GM18868 (cell line): Measurements from ENCODE around the gene PRPF31.
A peak's percentile ranks its signal among the peaks of the same experiment; 100 is the strongest.

ENCODE experiments used
- ATAC-seq: cut with Tn5 transposase; IDR thresholded peaks from one replicate; pipeline ENCODE4 v1.9.1; 2021; ENCODE audit warnings: mild to moderate bottlenecking, moderate library complexity; ENCODE audit not compliant: unreplicated experiment

Gene PRPF31

DNA sequence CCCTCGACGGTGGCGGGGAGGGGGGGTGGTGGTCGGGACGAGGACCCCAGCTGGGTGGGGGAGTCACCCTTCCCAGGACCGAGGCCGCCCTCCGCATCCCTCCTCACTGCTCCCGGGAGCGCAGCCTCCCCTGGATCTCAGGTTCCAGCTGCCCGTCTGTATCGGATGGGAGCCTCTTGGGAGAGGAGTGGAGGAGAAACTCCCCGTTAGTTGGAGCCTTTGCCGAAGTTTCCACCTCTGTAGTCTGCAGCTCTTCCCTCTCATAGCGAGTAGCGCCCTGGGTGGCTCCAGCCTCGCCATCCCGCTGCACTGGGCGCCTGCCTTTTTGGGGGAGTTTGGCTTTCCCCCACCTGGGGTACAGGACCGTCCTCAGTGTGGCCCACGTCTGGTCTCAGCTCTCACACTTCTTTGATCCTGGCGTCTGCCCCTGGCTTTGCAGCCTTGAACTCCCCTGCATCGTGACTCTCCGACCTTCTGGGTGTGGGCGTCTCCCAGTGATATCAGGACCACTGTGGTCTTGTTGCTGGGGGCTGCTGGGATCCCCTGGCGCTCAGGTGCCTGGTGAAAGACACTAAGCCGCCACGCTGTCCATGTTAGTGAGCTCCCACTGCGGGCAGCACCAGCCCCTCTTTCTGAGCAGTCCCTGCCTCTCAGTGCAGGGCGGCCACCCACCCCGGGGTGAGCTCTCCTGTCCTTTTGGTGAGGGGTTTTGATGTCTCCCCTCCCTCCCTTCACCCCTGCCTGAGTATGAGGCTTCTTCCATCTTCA lies 23.1 kb downstream of the PRPF31 start:
- no peak for ATAC-seq

- no peak for ATAC-seq
Observed at GRCh38 chr19:54141356-54141755, 25.8 kb downstream of the PRPF31 start.

GRCh38 chr19:54142166-54142780 lies 26.7 kb downstream of the PRPF31 start:
- ATAC-seq: no peak

DNA sequence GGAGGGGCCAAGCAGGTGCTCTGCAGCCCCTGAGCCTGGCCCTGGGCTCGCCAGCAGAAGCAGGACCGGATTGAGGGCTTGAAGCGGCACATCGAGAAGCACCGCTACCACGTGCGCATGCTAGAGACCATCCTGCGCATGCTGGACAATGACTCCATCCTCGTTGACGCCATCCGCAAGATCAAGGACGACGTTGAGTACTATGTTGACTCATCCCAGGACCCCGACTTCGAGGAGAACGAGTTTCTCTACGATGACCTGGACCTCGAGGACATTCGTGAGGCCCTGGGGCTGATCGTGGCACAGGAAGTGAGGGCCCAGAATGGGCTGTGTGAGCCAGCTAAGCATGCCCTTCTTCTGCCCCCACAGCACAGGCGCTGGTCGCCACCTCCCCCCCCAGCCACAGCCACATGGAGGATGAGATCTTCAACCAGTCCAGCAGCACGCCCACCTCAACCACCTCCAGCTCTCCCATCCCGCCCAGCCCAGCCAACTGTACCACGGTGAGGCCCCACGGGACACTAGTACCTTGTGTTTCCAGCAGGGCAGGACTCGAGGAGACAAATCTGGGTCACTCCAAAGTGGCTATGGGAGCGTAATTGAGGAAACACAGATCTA lies 30.1 kb downstream of the PRPF31 start:
- ATAC-seq: no peak

DNA sequence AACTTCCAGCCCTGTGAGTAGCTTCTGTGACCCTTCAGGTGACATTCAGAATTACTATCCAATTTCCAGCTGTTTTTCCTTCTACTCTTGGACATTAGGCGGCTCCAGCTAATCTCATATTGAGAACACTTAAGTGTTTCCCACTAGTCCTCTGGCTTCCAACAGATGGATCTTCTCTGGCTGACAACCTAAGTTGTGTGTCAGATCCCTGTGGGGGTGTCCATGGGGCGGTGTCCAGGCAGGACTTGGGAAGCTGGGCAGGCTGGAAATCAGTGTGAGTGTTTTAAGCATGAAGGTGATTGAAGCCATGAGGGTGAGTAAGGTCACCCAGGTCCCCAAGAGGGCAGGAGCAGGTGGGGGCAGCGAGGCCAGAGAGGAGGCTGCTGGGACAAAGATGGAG lies 32.1 kb downstream of the PRPF31 start:
- ATAC-seq: no peak

DNA sequence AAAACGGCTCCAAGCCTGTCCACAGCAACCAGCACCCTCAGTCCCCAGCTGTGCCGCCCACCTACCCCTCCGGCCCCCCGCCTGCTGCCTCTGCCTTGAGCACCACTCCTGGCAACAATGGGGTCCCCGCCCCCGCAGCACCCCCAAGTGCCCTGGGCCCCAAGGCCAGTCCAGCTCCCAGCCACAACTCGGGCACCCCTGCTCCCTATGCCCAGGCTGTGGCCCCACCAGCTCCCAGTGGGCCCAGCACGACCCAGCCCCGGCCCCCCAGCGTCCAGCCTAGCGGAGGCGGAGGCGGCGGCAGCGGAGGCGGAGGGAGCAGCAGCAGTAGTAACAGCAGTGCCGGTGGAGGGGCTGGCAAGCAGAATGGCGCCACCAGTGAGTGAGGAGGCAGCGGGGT lies 32.6 kb downstream of the PRPF31 start:
- no peak for ATAC-seq

DNA sequence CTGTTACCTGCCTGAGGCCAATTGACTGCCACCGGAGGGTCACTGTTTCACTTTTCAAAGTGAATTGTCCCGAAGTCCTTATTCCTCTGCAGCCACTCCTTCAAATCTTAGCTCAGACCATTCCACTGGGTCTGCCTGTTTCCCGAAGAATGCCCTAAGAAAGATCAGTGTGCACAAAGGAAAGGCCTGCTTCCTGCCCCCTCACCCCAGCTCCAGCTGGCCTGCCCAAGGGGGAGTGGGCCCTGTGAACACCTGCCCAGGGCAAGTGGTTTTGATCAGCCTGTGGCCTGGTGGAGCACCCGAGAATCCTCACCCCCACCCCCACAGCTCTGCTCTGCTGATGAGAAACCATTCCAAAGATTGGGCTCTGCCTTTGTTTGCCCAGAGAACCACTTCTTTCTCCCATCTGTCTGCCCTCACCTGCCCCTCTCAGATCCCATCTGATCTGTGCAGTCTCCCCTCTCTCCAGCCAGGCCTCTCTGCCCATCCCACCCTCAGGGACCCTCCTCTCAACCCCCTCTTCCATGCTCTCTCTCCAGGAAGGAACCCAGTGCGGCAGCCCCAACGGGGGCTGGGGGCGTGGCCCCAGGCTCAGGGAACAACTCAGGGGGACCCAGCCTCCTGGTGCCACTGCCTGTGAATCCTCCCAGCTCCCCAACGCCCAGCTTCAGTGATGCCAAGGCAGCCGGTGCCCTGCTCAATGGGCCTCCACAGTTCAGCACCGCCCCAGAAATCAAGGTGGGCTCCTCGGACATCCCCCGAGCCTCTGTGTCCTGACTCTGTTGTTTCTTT lies 33.7 kb downstream of the PRPF31 start:
- no peak for ATAC-seq

DNA sequence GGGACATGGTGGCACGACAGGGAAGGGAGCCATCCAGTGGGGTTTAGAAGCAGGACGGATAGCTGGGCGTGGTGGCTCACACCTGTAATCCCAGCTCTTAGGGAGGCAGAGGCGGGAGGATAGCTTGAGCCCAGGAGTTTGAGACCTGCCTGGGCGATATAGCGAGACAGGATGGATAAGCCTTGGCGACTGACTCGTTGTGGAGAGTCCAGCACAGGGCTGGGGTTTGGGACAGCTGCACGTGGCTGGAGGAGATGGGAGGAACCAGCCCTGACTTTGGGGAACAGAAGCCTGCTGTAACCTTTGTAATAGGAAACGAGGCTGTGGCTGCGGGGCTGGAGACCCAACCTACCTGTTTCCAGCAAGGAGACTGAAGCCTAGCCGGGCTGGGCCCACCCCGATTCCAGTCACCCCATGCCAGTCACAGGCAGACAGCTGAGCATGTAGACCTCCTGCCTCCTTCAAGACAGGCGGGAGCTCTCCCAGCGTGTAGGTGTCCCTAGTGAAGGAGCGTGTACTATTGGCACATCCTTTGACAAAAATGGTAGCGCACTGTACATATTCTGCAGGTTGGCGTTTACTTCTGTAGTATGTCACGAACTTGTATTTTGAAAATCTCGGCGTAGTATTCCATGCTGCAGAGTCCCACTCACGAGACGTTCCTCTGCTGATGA lies 35.9 kb downstream of the PRPF31 start:
- ATAC-seq: no peak

DNA sequence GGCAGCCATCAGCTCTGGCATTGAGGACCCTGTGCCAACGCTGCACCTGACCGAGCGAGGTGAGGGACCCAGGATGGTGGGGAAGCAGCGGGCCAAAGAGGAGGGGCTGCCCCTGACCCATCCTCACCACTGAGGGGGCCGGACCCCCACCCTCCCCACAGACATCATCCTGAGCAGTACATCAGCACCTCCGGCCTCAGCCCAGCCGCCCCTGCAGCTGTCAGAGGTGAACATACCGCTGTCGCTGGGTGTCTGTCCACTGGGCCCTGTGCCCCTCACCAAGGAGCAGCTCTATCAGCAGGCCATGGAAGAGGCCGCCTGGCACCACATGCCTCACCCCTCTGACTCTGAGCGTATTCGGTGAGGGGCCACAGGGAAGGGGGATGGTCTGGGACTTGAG lies 36.7 kb downstream of the PRPF31 start:
- no peak for ATAC-seq

DNA sequence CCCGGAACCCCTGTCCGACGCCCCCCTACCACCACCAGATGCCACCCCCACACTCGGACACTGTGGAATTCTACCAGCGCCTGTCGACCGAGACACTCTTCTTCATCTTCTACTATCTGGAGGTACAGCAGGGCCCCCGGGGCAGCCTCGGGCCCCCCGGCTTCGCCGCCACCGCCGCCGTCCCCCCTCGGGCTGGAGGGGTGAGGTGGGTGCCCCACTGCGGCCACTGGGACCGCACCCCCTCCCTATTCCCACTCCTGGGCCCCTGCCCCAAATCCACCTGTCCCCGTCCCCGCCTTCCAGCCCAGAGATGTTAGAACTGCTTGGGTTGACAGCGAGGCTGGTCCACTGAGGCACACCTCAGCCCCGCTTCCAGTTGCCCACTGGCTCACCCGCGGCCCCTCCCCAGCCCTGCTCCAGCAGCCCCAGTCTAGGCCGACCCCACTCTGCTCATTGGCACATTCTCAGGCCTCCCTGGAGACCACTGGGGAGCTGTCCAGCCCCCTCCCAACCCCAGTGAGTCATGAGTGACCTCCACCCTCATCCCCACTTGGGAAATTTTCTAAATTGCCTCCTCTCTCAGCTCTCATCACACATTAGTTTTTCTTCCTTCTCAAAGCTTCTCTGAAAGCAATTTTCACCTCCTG lies 37.4 kb downstream of the PRPF31 start:
- ATAC-seq: no peak

- ATAC-seq: no peak
Observed at GRCh38 chr19:54153731-54154326, 38.3 kb downstream of the PRPF31 start.

DNA sequence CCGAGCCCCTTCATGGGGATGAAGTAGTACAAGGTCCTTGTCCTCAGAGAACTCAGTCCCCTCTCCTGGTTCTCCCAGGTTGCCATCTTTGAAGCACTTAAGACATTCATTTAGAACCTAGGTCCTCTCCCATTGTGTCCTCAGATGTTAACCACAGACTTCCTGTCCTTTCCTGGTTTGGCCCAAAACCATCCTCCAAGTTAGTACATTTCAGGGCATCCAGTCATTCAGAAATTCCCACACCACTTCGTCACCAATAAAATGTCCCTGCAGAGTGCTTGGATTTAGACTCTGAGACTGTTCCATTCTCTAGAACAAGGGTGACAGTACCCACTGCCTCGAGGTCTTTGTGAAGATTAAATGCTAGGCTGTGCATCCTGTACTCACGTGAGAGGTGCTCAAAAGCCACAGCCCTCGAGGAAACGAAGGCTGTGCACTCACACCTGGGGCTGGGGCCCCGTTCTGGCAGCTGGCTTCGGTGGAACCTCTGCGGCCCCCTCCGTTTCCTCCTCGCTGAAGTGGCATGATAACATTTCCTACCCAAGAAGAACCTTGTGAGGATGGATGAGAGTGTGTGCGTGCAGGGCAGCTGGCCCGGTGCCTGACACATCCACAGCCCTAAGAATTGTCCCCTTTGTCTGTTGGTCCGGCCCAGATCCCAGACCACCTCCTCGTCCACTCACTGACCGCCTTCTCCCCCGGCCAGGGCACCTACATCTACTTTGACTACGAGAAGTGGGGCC lies 39.2 kb downstream of the PRPF31 start:
- ATAC-seq: no peak

- ATAC-seq: no peak
Observed at GRCh38 chr19:54155694-54156093, 40.1 kb downstream of the PRPF31 start.

GRCh38 chr19:54156490-54156889 lies 40.9 kb downstream of the PRPF31 start:
- no peak for ATAC-seq

- ATAC-seq: no peak
Observed at GRCh38 chr19:54156953-54157352, 41.4 kb downstream of the PRPF31 start.

DNA sequence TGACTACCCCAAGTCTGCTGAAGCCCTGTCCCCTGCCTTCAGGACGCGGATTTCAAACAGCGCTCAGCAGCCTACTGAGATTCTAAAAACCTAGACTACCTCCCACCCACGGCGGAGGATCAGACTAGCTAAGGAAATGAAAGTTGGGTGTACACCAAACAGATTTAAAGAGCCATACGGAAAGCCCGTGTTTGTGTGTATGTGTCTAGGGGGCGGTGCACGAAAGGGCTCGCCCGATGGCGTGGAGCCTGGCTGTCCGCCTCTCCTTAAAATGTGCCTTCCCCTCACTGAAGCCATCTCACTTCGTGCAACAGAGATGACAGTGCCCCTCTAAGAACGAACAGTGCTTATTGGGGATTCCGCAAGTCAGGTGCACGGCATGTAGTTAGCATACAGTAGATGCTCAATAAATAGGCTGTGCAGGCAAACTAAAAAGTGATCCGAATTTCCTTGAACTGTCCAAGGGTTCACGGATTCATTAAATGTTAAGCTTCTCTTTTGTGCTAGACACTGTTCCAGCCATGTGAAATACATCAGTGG lies 43.3 kb downstream of the PRPF31 start:
- ATAC-seq: no peak

GRCh38 chr19:54159352-54160181 lies 44.0 kb downstream of the PRPF31 start, which contains the start of gene LENG1:
Gene LENG1, minus strand, starts transcription at chr19:54159721. Its CDS starts 26 bp downstream, at chr19:54159695.
- ATAC-seq: peak; percentile 93

GRCh38 chr19:54160182-54160811 lies 44.7 kb downstream of the PRPF31 start:
- no peak for ATAC-seq
